Mesothelial cell of epicardium (in vitro differentiated cells): Measurements from ENCODE around the gene CEP104. TPM values are rescaled to one million over a fixed set of nuclear protein-coding genes. Genes with fewer than 3 reads are reported as not detected.

Source experiments
- DNase-seq, 2 experiments: peaks; one replicate each; pipeline ENCODE4 v3.0.0; 2021; ENCODE audit warnings: low spot score in 2 of 2; ENCODE audit not compliant: unreplicated experiment in 2 of 2
- H3K27ac Mint-ChIP-seq: 2 replicates; pipeline ENCODE4 v1.8.0; 2021; ENCODE audit warnings: mixed read lengths
- H3K27me3 Mint-ChIP-seq: 2 replicates; pipeline ENCODE4 v1.8.0; 2021; ENCODE audit warnings: low read depth, mixed read lengths
- H3K36me3 Mint-ChIP-seq: 2 replicates; pipeline ENCODE4 v1.8.0; 2021; ENCODE audit warnings: mixed read lengths
- H3K4me1 Mint-ChIP-seq: 2 replicates; pipeline ENCODE4 v1.8.0; 2021; ENCODE audit warnings: mixed read lengths
- H3K4me3 Mint-ChIP-seq: 2 replicates; pipeline ENCODE4 v1.8.0; 2021; ENCODE audit warnings: mild to moderate bottlenecking, moderate library complexity, mixed read lengths
- H3K9me3 Mint-ChIP-seq: 2 replicates; pipeline ENCODE4 v1.8.0; 2021; ENCODE audit warnings: mixed read lengths
- CTCF ChIP-seq: fragments of 200-600 bp; sonication (generic); IDR thresholded peaks from one replicate; pipeline ENCODE4 v1.5.0; 2021; ENCODE audit warnings: antibody characterized with exemption; ENCODE audit not compliant: unreplicated experiment
- total RNA-seq: library from RNA; stranded (reverse); gene quantifications from 3 replicates; pipeline ENCODE4 v1.2.1, GENCODE V29; 2021

The CEP104 gene
- total RNA-seq, 1 donor from 2014 or later = 37.0 TPM

GRCh38 chr1:3773572-3774275, 83.3 kb downstream of the CEP104 start:
- no peak overlapping the region for H3K27ac Mint-ChIP-seq
- peak overlapping the region; percentile 59 for H3K4me3 Mint-ChIP-seq
- H3K9me3 Mint-ChIP-seq = no peaks in the 10 kb centered on the region
- no peaks in the 10 kb centered on the region for H3K36me3 Mint-ChIP-seq
- peaks cover 22% of the 10 kb centered on the region for H3K4me1 Mint-ChIP-seq
- no peaks in the 10 kb centered on the region for H3K27me3 Mint-ChIP-seq
- no peak for TF ChIP-seq CTCF
- no peak for DNase-seq

GRCh38 chr1:3772715-3773571, 84.1 kb downstream of the CEP104 start, which contains the start of gene SMIM1:
SMIM1 (plus strand) TSS chr1:3772749; CDS start chr1:3775374, 2,625 bp downstream.
- Mint-ChIP-seq H3K4me1 (peaks cover 22% of the 10 kb centered on the region), H3K36me3 (no peaks in the 10 kb centered on the region), H3K27me3 (no peaks in the 10 kb centered on the region), H3K4me3 (peak within 1 kb of the TSS; percentile 61), H3K27ac (no peak within 1 kb of the TSS), H3K9me3 (no peaks in the 10 kb centered on the region)
- TF ChIP-seq CTCF = no peak
- peak in 1 of 2 experiments; percentile 46 for DNase-seq

GRCh38 chr1:3772027-3772714, 84.8 kb downstream of the CEP104 start:
- H3K27ac Mint-ChIP-seq = no peak overlapping the region
- no peaks in the 10 kb centered on the region for H3K9me3 Mint-ChIP-seq
- no peak for TF ChIP-seq CTCF
- peaks cover 2% of the 10 kb centered on the region for H3K27me3 Mint-ChIP-seq
- DNase-seq = peak; percentile 85 to 91
- H3K4me1 Mint-ChIP-seq = peaks cover 22% of the 10 kb centered on the region
- H3K4me3 Mint-ChIP-seq = peak overlapping the region; percentile 61
- no peaks in the 10 kb centered on the region for H3K36me3 Mint-ChIP-seq

GRCh38 chr1:3771108-3772026, 85.6 kb downstream of the CEP104 start:
- peaks cover 4% of the 10 kb centered on the region for H3K27me3 Mint-ChIP-seq
- no peak for DNase-seq
- no peaks in the 10 kb centered on the region for H3K36me3 Mint-ChIP-seq

More at GRCh38 chr1:3771108-3772026, 85.6 kb downstream of the CEP104 start:
- H3K27ac Mint-ChIP-seq = no peak overlapping the region
- TF ChIP-seq CTCF = no peak
- H3K4me3 Mint-ChIP-seq = peak overlapping the region; percentile 61
- peaks cover under 1% of the 10 kb centered on the region for H3K9me3 Mint-ChIP-seq
- peaks cover 22% of the 10 kb centered on the region for H3K4me1 Mint-ChIP-seq
